22Rv1 (cell line): ENCODE results near the gene SERTM2.

Source experiments
- H3K27ac ChIP-seq: fragments of 450-650 bp; 2 replicates; pipeline ENCODE4 v1.5.1; 2017
- ZFX ChIP-seq: fragments of 450-650 bp; IDR thresholded peaks from 2 replicates; pipeline ENCODE4 v1.6.1; 2017; ENCODE audit warnings: antibody characterized with exemption, borderline replicate concordance
- TF ChIP-seq, protein P1 (sequence below): fragments of 450-650 bp; IDR thresholded peaks from 2 replicates; pipeline ENCODE4 v1.5.1; 2017; ENCODE audit warnings: mild to moderate bottlenecking

SERTM2 gene

DNA sequence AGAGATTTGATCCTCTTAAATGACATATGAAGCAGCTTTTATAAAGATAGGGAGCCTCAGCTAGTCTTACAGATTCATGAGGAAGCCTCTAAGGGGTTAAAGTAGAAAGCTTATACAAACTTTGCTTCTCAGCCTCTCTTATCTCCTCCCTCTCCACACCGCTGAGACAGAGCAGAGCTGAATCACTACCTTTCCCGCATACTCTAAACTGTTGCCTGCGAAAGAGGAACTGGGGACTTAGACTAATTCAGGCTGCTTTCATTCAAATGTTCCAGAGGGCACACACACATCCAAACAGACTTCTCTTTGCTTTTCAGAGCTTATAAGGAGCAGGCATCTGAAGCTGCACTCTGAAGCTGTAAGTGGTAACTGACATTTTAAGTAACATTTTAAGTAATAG is at the start of gene SERTM2:
Gene SERTM2 (plus strand): TSS at position 169 of the 400 bp plus-strand sequence. CDS start 7,213 bp downstream, outside the sequence.
- TF ChIP-seq ZFX: no peak
- TF ChIP-seq, protein P1, sequence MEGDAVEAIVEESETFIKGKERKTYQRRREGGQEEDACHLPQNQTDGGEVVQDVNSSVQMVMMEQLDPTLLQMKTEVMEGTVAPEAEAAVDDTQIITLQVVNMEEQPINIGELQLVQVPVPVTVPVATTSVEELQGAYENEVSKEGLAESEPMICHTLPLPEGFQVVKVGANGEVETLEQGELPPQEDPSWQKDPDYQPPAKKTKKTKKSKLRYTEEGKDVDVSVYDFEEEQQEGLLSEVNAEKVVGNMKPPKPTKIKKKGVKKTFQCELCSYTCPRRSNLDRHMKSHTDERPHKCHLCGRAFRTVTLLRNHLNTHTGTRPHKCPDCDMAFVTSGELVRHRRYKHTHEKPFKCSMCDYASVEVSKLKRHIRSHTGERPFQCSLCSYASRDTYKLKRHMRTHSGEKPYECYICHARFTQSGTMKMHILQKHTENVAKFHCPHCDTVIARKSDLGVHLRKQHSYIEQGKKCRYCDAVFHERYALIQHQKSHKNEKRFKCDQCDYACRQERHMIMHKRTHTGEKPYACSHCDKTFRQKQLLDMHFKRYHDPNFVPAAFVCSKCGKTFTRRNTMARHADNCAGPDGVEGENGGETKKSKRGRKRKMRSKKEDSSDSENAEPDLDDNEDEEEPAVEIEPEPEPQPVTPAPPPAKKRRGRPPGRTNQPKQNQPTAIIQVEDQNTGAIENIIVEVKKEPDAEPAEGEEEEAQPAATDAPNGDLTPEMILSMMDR: no peak
- H3K27ac ChIP-seq: no peak within 1 kb of the TSS

DNA sequence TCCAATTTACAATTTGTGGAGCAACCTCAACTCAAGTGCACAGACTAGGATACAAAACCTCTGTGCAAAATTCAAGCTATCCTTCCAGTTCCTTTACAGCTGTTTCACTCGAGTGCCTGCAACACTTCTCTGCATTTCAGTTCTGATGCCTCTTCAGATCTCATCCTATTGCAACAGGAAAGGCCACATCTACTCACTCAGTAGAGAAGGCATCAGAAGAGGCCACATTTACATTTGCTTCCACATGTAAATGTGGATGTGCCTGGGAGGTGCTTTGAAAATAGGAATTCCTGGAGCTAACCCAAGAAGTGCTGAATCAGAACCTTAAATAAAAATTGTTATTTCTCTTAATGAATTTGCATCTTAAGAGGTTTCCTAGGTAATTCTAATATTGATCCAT is 45.8 kb upstream of the SERTM2 start:
- no peak overlapping the region for H3K27ac ChIP-seq
- TF ChIP-seq, protein P1: no peak
- no peak for TF ChIP-seq ZFX

DNA sequence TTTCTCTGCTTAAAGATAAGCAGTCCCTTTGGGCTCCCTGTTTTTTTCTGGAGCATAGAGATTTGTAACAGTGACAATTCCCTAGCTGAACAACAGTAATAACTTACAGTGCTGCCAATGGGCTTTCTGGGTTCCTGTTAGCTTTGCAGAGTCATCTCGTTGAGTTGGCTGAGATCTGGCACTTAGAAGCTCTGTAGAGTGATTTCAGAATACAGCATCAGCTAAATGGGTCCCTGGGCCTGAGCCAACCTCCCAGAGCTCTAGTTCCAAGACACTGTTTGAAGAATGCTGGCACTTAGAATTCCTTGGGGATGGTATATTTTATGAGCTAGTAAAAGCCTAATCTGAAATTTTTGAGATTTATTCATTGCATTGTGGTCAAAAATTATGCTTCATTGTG is 43.5 kb upstream of the SERTM2 start:
- no peak overlapping the region for H3K27ac ChIP-seq
- no peak for TF ChIP-seq ZFX
- TF ChIP-seq, protein P1: no peak

DNA sequence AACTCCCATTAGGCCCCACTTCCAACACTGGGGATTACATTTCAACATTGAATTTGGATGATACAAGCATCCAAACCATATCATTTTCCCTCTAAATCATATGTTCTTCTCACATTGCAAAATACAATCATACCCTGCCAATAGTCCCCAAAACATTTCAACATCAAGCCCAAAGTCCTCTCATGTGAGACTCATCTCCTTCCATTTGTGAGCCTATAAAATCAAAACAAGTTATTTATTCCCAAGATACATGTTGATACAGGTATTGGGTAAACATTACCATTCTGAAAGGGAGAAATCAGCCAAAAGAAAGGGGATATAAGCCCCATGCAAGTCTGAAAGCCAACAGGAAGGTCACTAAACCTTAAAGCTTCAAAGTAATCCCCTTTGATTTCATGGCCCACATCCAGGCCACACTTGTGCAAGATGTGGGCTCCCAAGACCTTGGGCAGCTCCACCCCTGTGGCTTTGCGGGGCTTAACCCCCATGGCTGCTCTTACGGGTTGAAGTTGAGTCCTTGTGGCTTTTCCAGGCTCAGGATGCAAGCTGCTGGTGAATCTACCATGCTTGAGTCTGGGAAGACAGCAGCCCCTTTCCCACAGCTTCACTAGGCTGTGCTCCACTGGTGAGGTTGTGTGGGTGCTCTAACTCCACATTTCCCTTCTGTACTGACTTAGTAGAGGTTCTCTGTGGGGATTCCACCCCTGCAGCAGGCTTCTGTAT is 40.6 kb upstream of the SERTM2 start:
- no peak for TF ChIP-seq ZFX
- TF ChIP-seq, protein P1: no peak
- no peak overlapping the region for H3K27ac ChIP-seq

DNA sequence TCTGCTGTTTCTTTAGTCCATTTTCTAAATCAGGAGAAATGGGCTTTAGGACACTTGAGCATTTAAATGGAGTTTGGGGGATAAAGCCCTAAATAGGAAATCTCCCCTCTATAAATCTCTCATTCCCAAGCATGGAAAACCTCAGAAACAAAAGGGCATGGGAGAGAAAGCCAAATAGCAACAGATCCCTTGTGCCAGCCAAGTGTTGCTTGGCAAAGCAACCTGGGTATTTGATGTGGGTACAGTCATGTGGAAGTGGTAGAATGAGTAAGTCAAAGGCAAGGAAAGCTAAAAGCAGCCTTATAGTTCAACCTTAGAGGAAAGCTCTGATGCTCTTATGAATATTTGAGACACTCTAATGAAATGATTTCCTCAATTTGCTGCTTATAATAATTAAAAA is 29.5 kb upstream of the SERTM2 start:
- TF ChIP-seq ZFX: no peak
- TF ChIP-seq, protein P1: no peak
- H3K27ac ChIP-seq: no peak overlapping the region

DNA sequence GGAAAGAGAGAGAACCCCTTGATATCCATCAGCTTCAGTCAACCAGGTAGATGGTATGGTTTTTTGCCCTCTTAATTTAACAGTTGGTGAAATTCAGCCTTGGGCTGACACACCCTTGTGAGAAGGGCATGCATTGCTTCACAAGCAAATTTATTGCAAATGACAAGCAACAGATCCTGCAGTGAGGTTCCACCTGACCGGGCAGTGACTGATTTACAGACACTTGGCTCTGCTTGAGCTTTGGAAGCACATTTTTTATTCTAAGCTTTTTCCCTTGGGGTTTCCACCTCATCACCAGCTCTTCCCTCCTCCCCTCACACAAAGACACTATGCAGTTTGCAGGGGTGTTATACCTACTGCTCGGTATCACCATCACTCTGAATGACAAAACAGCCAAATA is 28.3 kb upstream of the SERTM2 start:
- TF ChIP-seq ZFX: no peak
- TF ChIP-seq, protein P1: no peak
- H3K27ac ChIP-seq: no peak overlapping the region

DNA sequence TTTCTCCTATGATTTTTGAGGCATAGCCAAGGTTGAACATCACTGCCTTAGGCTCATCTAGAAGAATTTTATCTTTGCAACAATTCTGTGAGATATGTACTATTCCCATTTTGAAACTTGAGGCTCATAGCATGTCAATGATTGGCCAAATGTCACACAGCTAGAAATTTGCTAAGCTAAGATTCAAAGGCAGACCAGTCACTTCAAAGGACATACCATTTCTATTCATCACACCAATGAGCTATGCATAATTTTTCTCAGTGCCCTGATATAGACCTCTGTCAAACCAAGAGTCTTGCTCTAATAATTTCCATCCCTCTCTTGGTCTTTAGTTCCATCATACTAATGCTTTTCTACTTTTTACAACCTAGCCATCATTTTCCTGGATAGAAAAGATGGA is 27.6 kb upstream of the SERTM2 start:
- TF ChIP-seq, protein P1: no peak
- TF ChIP-seq ZFX: no peak
- H3K27ac ChIP-seq: no peak overlapping the region
